NCI-H2107 treated with DMSO at 0.1 percent for 48 hours (cell line): Measurements from ENCODE around the gene CEMIP.

Source experiments
- DNase-seq: peaks from one replicate; lab custom pipeline; 2025; ENCODE audit not compliant: unreplicated experiment; lab: John Stamatoyannopoulos, UW

Gene CEMIP, protein sequence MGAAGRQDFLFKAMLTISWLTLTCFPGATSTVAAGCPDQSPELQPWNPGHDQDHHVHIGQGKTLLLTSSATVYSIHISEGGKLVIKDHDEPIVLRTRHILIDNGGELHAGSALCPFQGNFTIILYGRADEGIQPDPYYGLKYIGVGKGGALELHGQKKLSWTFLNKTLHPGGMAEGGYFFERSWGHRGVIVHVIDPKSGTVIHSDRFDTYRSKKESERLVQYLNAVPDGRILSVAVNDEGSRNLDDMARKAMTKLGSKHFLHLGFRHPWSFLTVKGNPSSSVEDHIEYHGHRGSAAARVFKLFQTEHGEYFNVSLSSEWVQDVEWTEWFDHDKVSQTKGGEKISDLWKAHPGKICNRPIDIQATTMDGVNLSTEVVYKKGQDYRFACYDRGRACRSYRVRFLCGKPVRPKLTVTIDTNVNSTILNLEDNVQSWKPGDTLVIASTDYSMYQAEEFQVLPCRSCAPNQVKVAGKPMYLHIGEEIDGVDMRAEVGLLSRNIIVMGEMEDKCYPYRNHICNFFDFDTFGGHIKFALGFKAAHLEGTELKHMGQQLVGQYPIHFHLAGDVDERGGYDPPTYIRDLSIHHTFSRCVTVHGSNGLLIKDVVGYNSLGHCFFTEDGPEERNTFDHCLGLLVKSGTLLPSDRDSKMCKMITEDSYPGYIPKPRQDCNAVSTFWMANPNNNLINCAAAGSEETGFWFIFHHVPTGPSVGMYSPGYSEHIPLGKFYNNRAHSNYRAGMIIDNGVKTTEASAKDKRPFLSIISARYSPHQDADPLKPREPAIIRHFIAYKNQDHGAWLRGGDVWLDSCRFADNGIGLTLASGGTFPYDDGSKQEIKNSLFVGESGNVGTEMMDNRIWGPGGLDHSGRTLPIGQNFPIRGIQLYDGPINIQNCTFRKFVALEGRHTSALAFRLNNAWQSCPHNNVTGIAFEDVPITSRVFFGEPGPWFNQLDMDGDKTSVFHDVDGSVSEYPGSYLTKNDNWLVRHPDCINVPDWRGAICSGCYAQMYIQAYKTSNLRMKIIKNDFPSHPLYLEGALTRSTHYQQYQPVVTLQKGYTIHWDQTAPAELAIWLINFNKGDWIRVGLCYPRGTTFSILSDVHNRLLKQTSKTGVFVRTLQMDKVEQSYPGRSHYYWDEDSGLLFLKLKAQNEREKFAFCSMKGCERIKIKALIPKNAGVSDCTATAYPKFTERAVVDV (N-terminal part only)

DNA sequence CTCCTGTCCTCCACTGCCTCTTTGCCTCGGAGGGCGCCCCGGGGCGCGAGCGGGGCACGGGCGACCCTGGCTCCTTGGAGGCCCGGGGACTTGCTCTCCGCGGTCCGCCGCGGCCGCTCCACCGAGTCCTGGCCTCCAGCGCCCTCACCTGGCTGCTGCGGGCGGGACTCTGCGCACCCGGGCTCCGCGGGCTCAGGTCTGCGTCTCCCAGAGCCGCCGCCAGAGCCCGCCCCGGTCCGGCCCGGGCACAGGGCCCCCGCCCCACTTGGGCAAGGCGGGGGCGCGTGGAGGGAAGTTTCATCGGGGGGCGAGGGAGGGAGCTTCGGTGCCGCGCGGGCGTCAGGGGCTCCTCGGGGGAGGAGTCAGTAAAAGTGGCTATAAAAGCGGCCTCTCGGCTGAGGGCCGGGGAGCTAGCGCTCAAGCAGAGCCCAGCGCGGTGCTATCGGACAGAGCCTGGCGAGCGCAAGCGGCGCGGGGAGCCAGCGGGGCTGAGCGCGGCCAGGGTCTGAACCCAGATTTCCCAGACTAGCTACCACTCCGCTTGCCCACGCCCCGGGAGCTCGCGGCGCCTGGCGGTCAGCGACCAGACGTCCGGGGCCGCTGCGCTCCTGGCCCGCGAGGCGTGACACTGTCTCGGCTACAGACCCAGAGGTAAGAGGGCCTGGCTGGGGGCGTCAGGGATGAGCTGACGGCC, at the start of gene CEMIP:
Gene CEMIP, plus strand, starts transcription at position 407 of the 694 bp plus-strand sequence. CDS start 94,510 bp downstream, outside the sequence.
- peak; percentile 10 for DNase-seq

DNA sequence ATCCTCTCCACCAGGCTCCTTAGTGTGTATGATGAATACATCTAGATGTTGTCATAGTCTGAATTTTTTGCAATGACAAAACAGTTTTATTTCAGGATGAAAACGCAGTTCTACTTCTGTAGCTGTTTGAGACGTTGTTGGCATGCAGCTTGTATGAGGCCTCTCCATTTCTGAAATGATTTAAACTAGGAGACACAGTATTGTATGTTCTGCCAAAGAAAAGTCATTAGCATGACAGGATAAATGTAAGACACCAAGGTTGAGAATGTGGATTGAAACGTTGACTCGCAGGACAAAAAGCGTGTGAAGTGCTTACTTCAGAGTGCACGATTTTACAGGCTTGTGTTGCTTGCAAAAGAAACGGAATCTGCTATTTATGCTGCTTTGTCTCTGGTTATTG, 48.8 kb upstream of the CEMIP start:
- no peak for DNase-seq

DNA sequence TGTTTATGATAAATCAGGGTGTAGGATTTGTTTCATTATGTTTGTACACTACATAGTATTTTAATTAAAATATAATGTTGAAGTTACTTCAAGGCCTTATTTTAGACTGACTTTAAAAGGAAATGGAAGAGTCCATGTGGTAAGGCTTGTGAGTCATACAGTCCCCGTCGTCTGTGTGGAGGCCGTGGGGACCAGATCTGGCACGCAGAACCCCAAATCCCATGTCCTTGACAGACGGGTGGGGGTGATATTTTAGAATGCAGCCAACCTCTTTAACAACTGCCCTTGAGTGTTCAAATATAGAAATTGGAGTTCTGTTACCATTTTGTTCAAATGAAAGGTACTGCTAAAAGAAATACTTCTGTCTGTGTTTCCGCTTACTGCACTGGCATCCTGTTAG, 48.2 kb upstream of the CEMIP start:
- DNase-seq: no peak

DNA sequence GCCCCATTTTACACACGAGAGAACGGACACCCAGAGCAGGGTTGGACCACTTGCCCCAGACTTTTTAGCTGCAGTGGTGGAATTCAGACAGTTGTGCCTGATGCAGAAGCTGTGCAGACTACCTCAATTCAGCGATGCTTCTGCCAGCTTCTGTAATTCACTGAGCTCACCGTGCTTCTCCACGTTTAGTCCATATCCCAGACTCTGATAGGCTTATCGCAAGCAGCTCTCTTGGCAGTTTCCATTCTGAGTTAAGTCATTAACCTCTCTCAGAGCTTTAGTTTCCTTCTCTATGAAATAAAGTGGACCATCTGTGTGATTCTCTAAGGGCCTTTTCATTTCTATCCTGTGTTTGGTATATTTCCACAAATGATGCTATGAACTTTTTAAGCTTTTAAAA, 47.0 kb upstream of the CEMIP start:
- no peak for DNase-seq

DNA sequence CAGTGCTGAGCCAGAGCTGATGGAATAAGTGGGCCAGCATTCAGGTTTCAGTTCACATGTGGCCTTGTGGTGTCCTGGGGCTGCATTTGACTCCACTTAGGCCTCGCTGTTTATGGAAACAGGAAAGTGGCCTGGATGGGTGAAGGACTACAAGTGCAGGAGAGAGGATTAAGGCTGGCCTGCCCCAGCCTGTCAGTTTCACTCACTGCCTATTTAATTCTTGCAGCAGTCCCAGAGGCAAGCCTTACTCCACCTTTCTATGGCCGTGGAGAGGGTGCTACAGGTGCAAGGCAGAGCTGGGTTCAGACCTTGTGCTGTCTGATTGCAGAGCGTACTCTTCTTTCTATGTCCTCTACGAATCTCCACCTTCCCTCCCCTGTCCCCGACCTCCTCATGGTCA, 46.4 kb upstream of the CEMIP start:
- no peak for DNase-seq

DNA sequence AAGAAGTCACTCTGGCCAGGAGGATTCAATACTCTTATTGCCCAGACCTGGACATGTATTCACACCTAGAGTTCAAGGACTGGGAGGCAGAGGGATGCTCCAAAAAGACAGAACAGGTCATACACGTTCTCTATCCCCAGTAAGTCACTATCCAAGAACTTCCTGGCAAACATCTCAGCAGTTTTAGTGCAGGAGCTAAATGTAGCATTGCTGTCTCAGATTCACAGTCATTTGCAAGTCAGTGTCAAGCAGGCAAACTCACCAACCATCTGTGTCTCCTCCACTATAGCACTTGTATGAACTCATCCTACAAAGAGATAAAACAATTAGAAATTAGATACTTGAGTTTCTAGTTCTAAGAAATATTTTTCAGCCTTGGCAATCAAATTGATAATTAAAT, 45.7 kb upstream of the CEMIP start:
- DNase-seq: no peak

DNA sequence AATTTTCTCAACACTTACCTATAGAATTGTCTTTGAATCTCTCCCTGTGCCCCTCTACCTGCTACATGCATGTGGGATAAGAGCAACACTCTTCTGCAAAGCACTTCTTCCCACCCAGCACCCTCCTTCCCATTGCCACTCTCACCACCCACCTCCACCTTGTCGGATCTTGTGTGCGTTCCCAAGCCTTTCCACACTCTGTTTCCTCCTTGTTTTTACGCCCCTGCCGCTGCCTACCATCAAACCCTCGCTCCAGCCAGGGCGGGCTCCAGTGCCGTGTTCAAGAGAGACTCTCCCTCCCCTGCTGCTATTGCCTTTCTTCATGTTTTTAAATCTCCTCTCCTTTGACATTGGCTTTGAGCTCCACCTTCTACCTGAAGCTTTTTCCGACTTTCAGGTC, 43.8 kb upstream of the CEMIP start:
- no peak for DNase-seq

DNA sequence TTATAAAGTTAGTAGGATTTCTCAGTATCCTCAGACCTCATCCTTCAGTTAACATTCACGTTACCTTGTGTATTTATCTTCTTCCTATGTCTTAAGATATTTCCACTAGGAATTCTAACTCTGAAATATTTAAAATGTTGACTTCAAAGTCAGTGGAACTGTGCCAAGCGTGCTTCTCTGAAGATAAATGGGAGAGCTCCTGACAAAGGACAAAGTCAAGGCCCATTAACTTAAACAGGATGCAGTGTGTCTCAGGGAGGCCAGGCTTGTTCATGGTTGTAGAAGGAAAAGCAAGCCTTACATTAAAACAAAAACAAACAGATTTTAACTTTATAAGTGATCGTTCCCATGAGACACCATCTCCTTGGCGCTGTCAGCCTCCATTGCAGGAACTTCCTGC, 42.6 kb upstream of the CEMIP start:
- no peak for DNase-seq

DNA sequence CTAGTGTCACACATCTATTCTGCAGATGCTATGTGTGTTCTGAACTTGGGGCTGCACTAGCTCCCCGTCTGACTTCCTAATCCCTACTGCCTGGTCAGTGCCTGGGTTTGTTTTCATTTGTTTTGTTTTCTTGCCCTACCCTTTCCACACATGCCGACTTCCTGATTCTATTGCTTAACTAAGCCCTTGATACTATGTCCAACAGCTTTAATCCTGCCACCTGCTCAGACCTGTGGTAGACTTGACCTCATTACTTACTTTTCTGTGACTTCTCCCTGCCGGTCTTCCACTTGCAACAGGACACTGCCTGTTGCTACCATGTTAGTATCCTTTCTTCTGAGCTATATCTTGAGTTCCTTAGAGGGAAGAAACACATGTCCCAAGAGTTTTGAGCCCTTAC, 39.3 kb upstream of the CEMIP start:
- no peak for DNase-seq

DNA sequence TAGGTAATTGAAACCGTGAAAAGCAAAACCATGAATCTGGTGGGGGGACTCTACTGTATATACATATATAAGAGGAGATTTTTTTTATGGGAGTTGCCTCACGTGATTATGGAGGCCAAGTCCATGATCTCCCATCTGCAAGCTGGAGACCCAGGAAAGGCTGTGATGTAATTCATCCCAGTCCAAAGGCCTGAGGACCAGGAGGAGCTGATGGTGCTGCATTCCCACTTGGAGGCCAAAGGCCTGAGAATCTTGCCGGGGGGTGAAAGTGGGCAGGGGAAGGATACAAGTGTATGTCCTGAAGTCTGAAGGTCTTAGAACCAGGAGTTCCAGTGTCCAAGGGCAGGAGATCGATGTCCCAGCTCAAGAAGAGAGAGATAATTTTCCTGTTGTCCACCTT, 37.1 kb upstream of the CEMIP start:
- no peak for DNase-seq

DNA sequence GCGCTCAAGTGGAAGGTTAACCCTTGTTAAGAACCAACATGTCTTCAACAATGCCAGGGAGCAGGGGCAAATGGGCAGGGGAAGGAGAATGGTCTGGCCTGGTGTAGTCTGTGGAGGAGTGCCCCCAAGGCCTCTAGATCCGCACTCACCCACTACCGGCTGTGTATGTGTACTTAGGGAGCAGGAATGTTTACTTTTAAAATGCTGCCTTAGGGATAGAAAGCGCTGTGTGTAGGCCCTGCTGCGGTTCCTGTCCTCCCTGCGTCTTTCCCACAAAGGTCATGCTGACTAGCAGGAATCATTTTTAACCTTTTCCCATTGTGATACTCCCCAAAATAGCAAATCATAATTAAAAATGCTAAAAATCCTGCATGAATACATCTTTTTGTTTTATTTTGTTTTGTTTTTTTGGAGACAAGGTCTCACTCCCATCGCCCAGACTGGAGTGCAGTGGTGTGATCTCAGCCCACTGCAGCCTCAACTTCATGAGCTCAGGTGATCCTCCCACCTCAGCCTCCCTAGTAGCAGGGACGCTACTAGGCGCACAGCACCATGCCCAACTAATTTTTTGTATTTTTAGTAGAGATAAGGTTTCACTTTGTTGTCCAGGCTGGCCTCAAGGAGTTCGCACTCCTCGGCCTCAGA, 35.9 kb upstream of the CEMIP start:
- no peak for DNase-seq

DNA sequence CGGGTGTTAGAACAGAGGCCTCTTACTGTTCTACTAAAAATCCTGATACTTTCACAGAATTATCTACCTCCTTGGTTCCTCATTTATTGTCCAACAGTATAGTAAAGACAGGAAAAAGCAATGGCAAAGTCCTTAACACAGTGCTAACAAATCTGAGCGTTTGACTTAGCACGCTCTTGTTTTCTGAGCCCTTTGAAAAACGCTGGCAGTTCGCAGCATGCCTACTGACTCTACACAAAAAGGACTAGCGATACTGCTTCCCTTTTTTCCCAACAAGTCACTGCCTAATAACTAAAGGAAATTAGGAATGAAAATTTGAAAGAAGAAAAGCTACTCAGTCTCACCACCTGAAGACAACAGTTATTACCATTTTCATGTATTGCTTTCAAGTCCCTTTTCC, 34.8 kb upstream of the CEMIP start:
- no peak for DNase-seq

DNA sequence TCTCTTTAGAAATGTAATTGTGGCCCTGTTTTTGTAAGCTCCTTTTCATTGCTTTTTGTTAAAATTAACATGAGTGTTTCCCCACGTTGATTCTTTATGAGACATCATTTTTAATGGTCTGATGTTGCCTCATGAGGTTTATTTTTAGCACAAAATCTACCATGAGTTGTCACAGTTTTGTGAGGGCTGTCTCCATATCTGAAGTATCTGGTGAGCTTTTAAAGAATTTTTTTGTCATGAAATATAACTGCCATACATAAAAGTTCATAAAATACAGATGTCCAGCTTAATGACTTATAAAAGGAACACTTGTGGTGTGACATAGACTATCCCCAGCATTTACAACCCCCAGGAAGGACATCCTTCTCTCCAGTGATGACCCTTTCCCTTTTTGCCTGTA, 34.3 kb upstream of the CEMIP start:
- no peak for DNase-seq

DNA sequence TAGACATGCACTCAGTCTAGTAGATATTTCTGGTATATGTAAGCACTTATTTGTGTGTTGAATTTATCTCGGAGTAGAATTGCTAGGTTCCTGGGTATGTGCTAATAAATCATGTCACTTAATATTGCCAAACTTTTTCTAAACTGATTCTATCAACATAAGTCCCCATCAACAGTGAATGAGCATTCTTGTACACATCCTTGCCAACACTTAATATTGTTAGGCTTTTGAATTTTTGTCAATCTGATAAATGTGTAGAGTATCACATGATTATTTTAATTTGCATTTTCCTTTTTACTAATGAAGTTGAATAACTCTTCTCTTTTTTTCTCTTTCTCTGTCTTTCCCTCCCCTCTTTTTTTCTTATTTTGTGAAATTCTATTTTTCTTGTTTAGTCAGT, 33.3 kb upstream of the CEMIP start:
- DNase-seq: no peak

DNA sequence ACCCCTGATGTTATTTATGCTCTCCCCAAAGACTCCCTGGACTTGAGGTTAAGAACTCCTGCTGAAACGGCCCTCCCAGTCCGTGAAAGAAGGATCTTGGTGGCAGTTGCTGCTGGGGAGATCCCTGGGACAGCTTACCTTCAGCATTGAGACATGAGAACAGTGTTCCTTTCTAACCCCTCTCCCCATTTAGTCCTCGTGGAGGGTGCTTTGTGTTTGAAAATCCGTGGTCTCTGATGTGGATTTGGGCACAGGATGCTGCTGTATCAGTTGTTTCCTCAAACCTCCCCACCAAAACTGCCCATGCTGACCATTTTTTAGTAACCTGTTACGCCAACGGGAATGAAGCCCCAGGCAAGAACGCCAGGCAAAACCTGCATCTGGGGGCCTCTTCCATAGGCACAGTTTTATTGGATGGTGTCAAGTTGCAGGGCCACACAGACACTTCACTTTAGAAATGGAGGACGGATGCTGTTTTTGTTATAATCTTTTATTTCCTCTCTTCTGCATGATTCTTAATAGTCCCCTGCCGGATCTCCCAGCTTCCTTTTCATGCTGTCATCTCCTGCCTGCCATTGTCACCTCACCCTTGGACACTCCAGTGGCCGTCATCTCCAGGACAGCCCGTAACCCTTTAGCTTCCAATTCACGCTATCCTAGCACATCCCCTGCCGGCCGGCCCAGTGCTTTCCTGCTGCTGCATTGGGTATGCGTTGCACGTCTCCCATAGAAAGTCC, 31.7 kb upstream of the CEMIP start:
- DNase-seq: peak; percentile 44

DNA sequence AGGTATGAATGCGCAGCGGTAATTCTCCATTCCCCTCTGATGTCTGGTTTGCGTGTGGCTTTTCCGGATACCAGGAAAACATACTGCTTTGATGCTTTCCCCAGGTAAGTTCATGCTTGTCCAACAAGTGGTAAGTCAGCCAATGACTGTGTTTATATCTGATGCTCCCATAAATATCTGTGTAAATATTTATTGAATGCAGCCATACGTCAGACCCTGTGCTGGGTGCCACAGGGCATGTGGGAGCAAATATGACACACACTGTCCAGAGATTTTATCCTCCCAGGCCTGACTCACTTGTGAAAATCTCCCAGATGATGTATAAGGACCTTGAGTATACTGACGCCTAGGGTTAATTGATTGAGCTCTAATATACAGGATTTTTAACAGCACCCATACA, 29.6 kb upstream of the CEMIP start:
- DNase-seq: no peak

DNA sequence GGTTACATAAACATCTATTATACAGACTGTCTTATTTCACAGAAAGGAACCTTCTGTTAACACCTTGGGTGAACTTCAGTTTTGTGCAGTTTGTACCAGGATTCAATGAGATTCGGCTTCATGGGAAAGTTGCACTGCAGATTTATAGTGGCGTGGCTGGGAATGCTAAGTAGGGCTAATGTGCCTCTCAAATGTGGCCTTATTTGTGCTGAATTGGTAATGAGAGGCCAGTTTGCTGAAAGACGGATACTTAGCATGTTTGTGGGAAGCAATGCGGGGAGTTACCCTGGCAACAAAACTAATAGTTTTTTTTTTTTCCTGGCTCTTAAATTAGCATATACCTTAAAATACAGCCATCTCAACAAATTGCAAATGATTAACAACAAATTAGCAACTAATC, 28.6 kb upstream of the CEMIP start:
- DNase-seq: no peak

DNA sequence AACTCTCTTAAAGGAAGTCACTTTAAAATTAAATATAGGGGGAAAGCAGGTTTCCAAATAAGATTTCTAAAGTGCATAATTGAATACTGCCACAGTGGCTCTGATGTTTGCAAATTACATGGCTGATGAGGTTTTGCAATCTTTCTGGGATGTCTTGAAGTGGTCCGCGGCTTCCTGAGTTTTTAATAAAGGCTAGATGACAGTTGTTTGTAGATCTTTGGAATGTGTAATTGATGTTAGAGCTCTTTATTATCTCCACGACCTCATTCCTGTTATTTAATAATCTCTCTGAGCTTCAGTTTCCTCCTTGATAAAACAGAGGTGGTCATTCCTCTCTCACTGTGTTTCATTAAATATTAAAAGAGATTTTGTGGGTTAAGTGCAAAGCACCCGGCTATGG, 27.0 kb upstream of the CEMIP start:
- no peak for DNase-seq

DNA sequence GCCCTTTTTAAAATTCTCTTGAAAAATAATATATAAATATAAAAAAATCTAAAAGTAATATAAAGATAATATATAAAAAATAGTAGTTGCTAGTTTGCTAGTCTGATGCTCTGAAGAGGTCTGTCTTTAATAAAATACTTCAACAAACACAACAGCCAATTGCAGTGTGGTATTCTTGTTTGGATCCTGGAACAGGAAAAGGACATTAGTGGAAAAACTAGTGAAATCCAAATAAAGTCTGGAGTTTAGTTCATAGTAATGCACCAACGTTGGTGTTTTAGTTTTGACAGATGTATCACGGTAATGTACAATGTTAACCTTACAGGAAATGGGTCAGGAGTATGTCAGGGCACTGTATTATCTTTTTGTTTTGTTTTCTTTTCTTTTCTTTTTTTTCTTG, 26.0 kb upstream of the CEMIP start:
- DNase-seq: no peak

DNA sequence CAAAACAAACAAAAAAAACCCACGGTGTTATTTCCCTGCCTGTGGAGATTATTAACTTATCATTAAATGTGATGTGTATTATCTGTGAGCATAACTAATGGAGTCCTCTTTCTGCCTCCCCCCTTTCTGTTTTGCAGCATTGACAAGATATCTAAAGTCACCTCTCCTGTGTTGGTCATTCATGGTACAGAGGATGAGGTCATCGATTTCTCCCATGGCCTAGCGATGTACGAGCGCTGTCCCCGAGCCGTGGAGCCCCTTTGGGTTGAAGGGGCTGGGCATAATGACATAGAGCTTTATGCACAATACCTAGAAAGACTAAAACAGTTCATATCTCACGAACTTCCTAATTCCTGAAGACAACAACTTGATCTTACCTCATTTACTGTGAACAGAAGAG, 25.2 kb upstream of the CEMIP start:
- DNase-seq: no peak
